NCI-H526 (cell line): ENCODE results near the gene KDM4B.

ENCODE experiments used
- DNase-seq, 2 experiments: peaks; one replicate each; lab custom pipeline; 2025; lab: John Stamatoyannopoulos, UW

KDM4B gene

GRCh38 chr19:5134691-5135090 lies 165.8 kb downstream of the KDM4B start:
- no peak for DNase-seq

- no peak for DNase-seq
Observed at GRCh38 chr19:5136073-5136855, 167.4 kb downstream of the KDM4B start.

GRCh38 chr19:5137114-5137513 lies 168.2 kb downstream of the KDM4B start:
- DNase-seq: no peak

GRCh38 chr19:5137571-5138124 lies 168.7 kb downstream of the KDM4B start:
- DNase-seq: peak; percentile 24 to 83

GRCh38 chr19:5138606-5139582 lies 170.0 kb downstream of the KDM4B start:
- no peak for DNase-seq

- DNase-seq: no peak
Observed at GRCh38 chr19:5139583-5140325, 170.8 kb downstream of the KDM4B start.

- DNase-seq: no peak
Observed at GRCh38 chr19:5141129-5141849, 172.4 kb downstream of the KDM4B start.

GRCh38 chr19:5141850-5142724 lies 173.2 kb downstream of the KDM4B start:
- DNase-seq: no peak

- no peak for DNase-seq
Observed at GRCh38 chr19:5142725-5143097, 173.8 kb downstream of the KDM4B start.

- DNase-seq: no peak
Observed at GRCh38 chr19:5143471-5144411, 174.8 kb downstream of the KDM4B start.

GRCh38 chr19:5144545-5145179 lies 175.7 kb downstream of the KDM4B start:
- DNase-seq: no peak

GRCh38 chr19:5145521-5146511 lies 176.9 kb downstream of the KDM4B start:
- DNase-seq: no peak

- no peak for DNase-seq
Observed at GRCh38 chr19:5147074-5147977, 178.4 kb downstream of the KDM4B start.

- DNase-seq: no peak
Observed at GRCh38 chr19:5147978-5148793, 179.3 kb downstream of the KDM4B start.

GRCh38 chr19:5148794-5149190 lies 179.9 kb downstream of the KDM4B start:
- no peak for DNase-seq
